Measurements from ENCODE around the gene CDT1. TPM values are rescaled to one million over a fixed set of nuclear protein-coding genes. Genes with fewer than 3 reads are reported as not detected.
A peak's percentile ranks its signal among the peaks of the same experiment; 100 is the strongest.

The CDT1 gene
- total and polyA plus RNA-seq, 3 donors from 2014 or later = 11.9 to 19.1 (median 14.9) TPM

DNA sequence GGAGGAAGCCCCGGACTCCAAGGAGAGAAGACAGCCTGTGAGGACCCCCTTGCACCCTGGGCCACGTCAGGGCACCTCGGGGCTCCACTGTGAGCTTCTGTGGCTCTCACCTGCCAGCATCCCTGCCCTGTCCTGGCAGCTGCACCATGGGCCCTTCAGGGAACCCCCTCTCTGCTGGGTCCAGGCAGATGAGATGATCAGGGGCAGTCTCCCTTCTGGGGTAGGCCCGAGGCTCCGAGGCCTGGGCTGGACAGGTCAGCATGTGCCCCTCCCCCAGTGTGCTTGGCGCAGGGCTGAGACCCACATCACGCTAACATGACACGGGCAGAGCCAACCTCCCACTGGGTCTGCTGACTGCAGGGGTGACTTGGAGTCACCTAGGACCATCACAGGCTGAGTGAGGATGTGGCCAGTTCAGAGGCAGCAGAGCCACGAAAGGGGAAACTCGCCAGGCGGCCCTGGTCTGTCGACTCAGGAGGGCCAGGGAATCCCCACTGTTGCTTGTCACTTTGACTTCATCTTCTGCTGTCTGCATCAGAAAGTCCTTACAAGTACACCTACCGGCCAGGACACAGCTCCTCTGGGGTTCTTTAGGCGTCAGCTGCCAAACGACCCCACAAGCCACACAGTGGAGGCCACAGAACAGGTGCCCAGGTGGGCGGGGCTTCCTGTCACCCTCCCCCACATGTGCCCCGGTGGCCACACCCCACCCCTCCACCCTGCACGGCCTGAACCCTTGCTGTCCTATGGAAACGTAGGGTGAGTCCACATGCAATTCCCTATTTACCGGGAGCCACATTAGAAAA, 50.9 kb downstream of the CDT1 start:
- 68 to 69% methylated on average over 12 to 20 of the region's 20 CpGs for WGBS, 2 donors
- Histone ChIP-seq H3K27me3 (no peaks in the 10 kb centered on the region), H3K36me3 (ENCODE audit: low read depth, missing control alignments) (no peaks in the 10 kb centered on the region), H3K4me3 (no peak overlapping the region), H3K4me1 (peaks cover 37% of the 10 kb centered on the region), H3K27ac (peak overlapping the region; percentile 64 to 69), H3K9me3 (no peaks in the 10 kb centered on the region)
- no peak for DNase-seq
- TF ChIP-seq, protein P1, sequence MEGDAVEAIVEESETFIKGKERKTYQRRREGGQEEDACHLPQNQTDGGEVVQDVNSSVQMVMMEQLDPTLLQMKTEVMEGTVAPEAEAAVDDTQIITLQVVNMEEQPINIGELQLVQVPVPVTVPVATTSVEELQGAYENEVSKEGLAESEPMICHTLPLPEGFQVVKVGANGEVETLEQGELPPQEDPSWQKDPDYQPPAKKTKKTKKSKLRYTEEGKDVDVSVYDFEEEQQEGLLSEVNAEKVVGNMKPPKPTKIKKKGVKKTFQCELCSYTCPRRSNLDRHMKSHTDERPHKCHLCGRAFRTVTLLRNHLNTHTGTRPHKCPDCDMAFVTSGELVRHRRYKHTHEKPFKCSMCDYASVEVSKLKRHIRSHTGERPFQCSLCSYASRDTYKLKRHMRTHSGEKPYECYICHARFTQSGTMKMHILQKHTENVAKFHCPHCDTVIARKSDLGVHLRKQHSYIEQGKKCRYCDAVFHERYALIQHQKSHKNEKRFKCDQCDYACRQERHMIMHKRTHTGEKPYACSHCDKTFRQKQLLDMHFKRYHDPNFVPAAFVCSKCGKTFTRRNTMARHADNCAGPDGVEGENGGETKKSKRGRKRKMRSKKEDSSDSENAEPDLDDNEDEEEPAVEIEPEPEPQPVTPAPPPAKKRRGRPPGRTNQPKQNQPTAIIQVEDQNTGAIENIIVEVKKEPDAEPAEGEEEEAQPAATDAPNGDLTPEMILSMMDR (IDR thresholded peaks at IDR 0.05) = no peak
- TF ChIP-seq POLR2A (IDR thresholded peaks at IDR 0.05) = no peak
- intact Hi-C loops (cut with DNase I; ENCODE audit: low total_unique reads) = no loop called here

DNA sequence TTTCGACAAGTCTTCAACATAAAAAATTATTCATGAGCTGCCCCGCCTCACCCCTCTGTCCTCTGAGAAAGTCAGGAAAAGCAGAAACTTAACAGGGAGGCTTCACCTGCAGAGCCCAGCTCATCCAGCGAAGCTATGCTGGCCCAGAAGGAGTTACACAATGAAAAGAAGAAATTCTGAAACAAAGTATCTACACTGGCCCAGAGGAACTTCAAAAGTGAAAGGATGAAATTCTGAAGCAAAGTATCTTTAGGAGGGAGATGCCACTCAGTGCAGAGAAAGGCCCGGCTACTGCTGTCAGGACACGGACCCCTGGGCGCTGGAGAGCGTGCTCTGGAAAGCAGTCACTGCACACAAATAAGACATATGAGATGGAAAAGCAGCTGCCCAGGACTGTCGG, 51.6 kb downstream of the CDT1 start:
- Histone ChIP-seq H3K36me3 (ENCODE audit: low read depth, missing control alignments) (no peaks in the 10 kb centered on the region), H3K4me1 (peaks cover 37% of the 10 kb centered on the region), H3K27ac (peak overlapping the region; percentile 64 to 69), H3K27me3 (no peaks in the 10 kb centered on the region), H3K4me3 (no peak overlapping the region), H3K9me3 (no peaks in the 10 kb centered on the region)
- TF ChIP-seq, protein P1 (IDR thresholded peaks at IDR 0.05) = no peak
- no peak for TF ChIP-seq POLR2A (IDR thresholded peaks at IDR 0.05)
- WGBS, 2 donors = 60 to 62% methylated on average over 8 of the region's 8 CpGs
- intact Hi-C loops (cut with DNase I; ENCODE audit: low total_unique reads) = no loop called here
- DNase-seq = peak; percentile 65

DNA sequence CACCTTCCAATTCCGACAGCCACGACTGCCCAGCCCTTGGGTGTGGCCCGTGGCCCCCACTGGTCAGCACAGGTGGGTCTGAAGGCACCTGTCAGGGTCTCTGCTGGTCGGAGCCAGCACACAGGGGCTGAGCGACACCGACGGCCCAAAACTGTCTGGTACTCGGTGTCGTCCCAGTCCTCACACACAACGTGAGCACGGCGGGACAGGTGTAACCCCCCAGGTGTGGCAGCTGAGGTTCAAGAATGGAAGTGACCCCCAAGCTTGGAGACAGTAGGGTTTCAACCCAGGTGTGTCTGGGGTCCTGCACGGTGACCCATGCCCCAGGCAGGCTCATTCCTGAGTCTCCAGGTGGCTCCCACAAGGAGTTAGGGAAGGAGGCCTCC, 52.1 kb downstream of the CDT1 start:
- TF ChIP-seq POLR2A (IDR thresholded peaks at IDR 0.05) = no peak
- TF ChIP-seq, protein P1 (IDR thresholded peaks at IDR 0.05) = no peak
- Histone ChIP-seq H3K4me3 (peak overlapping the region in 1 of 2 donors; percentile 84), H3K27ac (peak overlapping the region; percentile 64 to 69), H3K9me3 (no peaks in the 10 kb centered on the region), H3K4me1 (peaks cover 37% of the 10 kb centered on the region), H3K27me3 (no peaks in the 10 kb centered on the region), H3K36me3 (ENCODE audit: low read depth, missing control alignments) (no peaks in the 10 kb centered on the region)
- intact Hi-C loops (cut with DNase I; ENCODE audit: low total_unique reads) = no loop called here
- WGBS, 2 donors = 78 to 82% methylated on average over 8 to 13 of the region's 13 CpGs
- no peak for DNase-seq

DNA sequence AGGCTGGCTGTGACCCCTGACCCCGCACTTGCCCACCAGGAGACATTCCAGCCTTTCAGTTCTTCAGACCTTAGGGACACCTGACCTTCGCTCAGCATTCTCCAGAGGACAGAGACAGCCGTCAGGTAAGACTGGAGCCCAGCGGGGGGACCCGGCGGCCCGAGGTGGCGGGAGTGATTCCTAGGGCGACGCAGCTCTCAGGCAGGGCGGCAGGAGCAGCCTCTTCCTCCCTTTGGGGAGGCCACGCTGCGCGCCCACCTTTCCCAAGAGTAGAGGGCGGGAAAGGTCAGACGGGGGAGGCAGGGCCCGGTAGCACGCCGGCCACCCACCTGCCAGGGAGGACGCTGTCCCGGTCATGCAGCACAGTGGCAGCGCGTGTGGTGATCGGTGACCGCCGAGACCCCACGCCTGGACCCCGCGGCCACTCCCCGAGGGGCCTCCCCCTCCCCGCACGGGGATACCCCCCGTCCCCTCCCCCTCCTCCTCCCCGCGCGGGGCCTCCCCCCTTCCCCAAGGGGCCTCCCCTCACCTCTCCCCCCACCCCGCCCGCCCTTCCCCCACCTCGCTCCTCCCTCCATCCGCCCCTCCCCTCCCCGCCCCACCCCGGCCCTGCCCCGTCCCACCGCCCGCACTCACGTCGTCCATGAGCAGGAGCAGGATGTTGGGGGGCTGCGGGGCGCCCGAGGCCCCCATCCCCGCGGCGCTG, 52.7 kb downstream of the CDT1 start:
- peaks cover 37% of the 10 kb centered on the region for H3K4me1 ChIP-seq
- no peaks in the 10 kb centered on the region for H3K9me3 ChIP-seq
- intact Hi-C loops (cut with DNase I; ENCODE audit: low total_unique reads) = no loop called here
- H3K4me3 ChIP-seq = peak overlapping the region; percentile 84 to 92
- H3K36me3 ChIP-seq (ENCODE audit: low read depth, missing control alignments) = no peaks in the 10 kb centered on the region
- no peak for DNase-seq
- H3K27me3 ChIP-seq = no peaks in the 10 kb centered on the region
- 10% methylated on average over 23 to 31 of the region's 53 CpGs for WGBS, 2 donors
- TF ChIP-seq, protein P1 (IDR thresholded peaks at IDR 0.05) = no peak
- TF ChIP-seq POLR2A (IDR thresholded peaks at IDR 0.05) = no peak
- H3K27ac ChIP-seq = peak overlapping the region; percentile 64 to 69

Measured in testis (tissue), 3 donors.